Endothelial cell of umbilical vein (primary cell): ENCODE measurements around the gene ERAP2.
A peak's percentile ranks its signal among the peaks of the same experiment; 100 is the strongest.

Experiments
- CTCF ChIP-seq, 2 donors: IDR thresholded peaks; 1 replicate in 1 of 2; 2 replicates in 1 of 2; pipeline ENCODE4 v1.5.1; 2011; ENCODE audit warnings: low read length in 2 of 2, mild to moderate bottlenecking in 2 of 2, moderate library complexity in 2 of 2, control low read depth in 1 of 2, inconsistent platforms in 1 of 2, low read depth in 1 of 2; ENCODE audit not compliant: insufficient read depth in 1 of 2; ENCODE audit errors: extremely low read depth in 1 of 2
- EZH2 ChIP-seq: IDR thresholded peaks from 2 replicates; pipeline ENCODE4 v1.6.1; 2012; ENCODE audit warnings: borderline replicate concordance, low read depth, mild to moderate bottlenecking, moderate library complexity, low read length, inconsistent platforms; ENCODE audit not compliant: severe bottlenecking
- GATA2 ChIP-seq: IDR thresholded peaks from 2 replicates; pipeline ENCODE4 v1.7.0; 2011; ENCODE audit warnings: low read depth, mild to moderate bottlenecking, moderate library complexity, mixed read lengths, low read length; ENCODE audit not compliant: insufficient read length, insufficient read depth
- JUN ChIP-seq: IDR thresholded peaks from 2 replicates; pipeline ENCODE4 v1.6.1; 2011; ENCODE audit warnings: borderline replicate concordance, low read depth; ENCODE audit not compliant: insufficient read length, insufficient read depth
- MAX ChIP-seq: IDR thresholded peaks from 2 replicates; pipeline ENCODE4 v1.6.1; 2011; ENCODE audit not compliant: insufficient read depth, insufficient read length
- POLR2A ChIP-seq: IDR thresholded peaks from 2 replicates; pipeline ENCODE4 v1.6.1; 2012; ENCODE audit warnings: low read depth, mild to moderate bottlenecking, control low read depth, low read length
- POLR2AphosphoS5 ChIP-seq: IDR thresholded peaks from 2 replicates; pipeline ENCODE4 v1.6.1; 2012; ENCODE audit warnings: low read depth, mild to moderate bottlenecking, control low read depth, low read length, moderate library complexity; ENCODE audit not compliant: insufficient read depth

- TF ChIP-seq POLR2AphosphoS5 (peak; percentile 16), CTCF (IDR thresholded peaks at IDR 0.05; ENCODE audit: extremely low read depth in 1 of 2, insufficient read depth in 1 of 2, low read depth in 1 of 2, low read length in 2 of 2) (no peak), POLR2A (no peak), EZH2 (no peak), MAX (peak; percentile 11), GATA2 (no peak), JUN (peak; percentile 48)
Observed at GRCh38 chr5:96893342-96893741, 17.0 kb downstream of the ERAP2 start.
